ENCODE results near the gene AGAP1.

DNA sequence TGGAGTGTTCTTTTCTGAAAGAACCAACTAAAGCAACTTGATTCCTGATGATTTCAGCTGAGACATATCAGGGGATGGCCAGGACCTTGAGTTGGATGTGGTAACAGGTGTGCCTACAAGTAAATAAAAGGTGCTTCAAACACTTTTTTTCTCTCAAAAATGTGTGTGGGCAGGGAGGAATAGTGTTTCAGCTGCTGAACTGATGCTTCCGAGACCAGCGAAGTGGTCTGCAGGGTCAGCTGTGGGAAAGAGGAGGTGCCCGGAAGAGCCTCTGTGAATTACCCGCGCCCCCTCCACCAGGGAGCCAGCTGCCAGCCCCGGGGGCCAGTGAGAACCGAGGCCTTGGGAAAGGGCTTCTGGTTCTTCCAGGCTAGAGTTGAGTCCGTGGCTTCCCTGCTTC is 425.0 kb downstream of the AGAP1 start:
- TF ChIP-seq, protein P1, sequence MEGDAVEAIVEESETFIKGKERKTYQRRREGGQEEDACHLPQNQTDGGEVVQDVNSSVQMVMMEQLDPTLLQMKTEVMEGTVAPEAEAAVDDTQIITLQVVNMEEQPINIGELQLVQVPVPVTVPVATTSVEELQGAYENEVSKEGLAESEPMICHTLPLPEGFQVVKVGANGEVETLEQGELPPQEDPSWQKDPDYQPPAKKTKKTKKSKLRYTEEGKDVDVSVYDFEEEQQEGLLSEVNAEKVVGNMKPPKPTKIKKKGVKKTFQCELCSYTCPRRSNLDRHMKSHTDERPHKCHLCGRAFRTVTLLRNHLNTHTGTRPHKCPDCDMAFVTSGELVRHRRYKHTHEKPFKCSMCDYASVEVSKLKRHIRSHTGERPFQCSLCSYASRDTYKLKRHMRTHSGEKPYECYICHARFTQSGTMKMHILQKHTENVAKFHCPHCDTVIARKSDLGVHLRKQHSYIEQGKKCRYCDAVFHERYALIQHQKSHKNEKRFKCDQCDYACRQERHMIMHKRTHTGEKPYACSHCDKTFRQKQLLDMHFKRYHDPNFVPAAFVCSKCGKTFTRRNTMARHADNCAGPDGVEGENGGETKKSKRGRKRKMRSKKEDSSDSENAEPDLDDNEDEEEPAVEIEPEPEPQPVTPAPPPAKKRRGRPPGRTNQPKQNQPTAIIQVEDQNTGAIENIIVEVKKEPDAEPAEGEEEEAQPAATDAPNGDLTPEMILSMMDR (IDR thresholded peaks at IDR 0.05), result no peak
- no peak for TF ChIP-seq POLR2A (IDR thresholded peaks at IDR 0.05)

Data from thyroid gland (tissue), 4 donors.